IPS-20b (cell line): ENCODE results near the gene VWC2.

ENCODE experiments used
- H3K27ac ChIP-seq: one replicate; pipeline ENCODE4 v1.5.1; 2013; ENCODE audit warnings: low read length
- H3K27me3 ChIP-seq: 2 replicates; pipeline ENCODE4 v1.6.1; 2013; ENCODE audit warnings: mild to moderate bottlenecking, low read length, inconsistent platforms; ENCODE audit not compliant: insufficient read depth
- H3K36me3 ChIP-seq: 2 replicates; pipeline ENCODE4 v1.6.1; 2013; ENCODE audit warnings: low read depth, mild to moderate bottlenecking, inconsistent platforms, low read length, moderate library complexity; ENCODE audit not compliant: insufficient read depth
- H3K4me1 ChIP-seq: 2 replicates; pipeline ENCODE4 v1.6.1; 2013; ENCODE audit warnings: mild to moderate bottlenecking, control low read depth, inconsistent platforms, low read length, moderate library complexity; ENCODE audit not compliant: insufficient read depth
- H3K4me3 ChIP-seq: 2 replicates; pipeline ENCODE4 v1.5.1; 2013; ENCODE audit warnings: mild to moderate bottlenecking, low read length, inconsistent platforms
- H3K9ac ChIP-seq: 2 replicates; pipeline ENCODE4 v1.6.1; 2013; ENCODE audit warnings: low read depth, mild to moderate bottlenecking, inconsistent platforms, low read length, moderate library complexity
- H3K9me3 ChIP-seq: 2 replicates; pipeline ENCODE4 v1.6.1; 2013; ENCODE audit warnings: mild to moderate bottlenecking, low read depth, low read length, inconsistent platforms; ENCODE audit not compliant: insufficient read depth

VWC2 gene

DNA sequence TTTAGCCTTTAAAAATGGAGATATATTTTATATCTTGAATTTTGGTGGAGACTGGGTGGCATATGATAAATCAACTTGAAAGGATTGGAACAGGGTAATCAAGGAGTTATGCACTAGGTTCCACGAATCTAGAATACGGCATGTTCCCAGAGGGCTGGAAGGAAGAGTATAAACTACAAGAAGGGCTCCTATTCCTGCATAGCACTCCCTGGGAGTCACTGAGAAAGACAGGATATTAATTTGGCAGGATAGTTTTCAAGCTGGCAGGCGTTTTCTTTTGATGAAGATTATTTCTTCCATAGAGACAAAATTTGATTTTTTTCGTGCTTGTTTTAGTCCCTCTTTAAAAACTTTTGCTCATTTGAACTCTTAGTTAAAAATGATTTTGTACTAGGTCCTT lies 119.7 kb downstream of the VWC2 start:
- no peaks in the 10 kb centered on the region for H3K9me3 ChIP-seq
- no peaks in the 10 kb centered on the region for H3K27me3 ChIP-seq
- no peak overlapping the region for H3K9ac ChIP-seq
- H3K4me3 ChIP-seq = no peak overlapping the region
- no peaks in the 10 kb centered on the region for H3K36me3 ChIP-seq
- peaks cover 5% of the 10 kb centered on the region; the same call in 1 of the 2 replicates for H3K4me1 ChIP-seq
- H3K27ac ChIP-seq = no peak overlapping the region

- Histone ChIP-seq H3K4me1 (peaks cover 5% of the 10 kb centered on the region; the same call in 1 of the 2 replicates), H3K36me3 (no peaks in the 10 kb centered on the region), H3K27me3 (no peaks in the 10 kb centered on the region), H3K9me3 (no peaks in the 10 kb centered on the region), H3K4me3 (no peak overlapping the region), H3K9ac (no peak overlapping the region), H3K27ac (no peak overlapping the region)
These were observed 121.1 kb downstream of the VWC2 start for GRCh38 chr7:49894543-49894942.

- no peaks in the 10 kb centered on the region for H3K27me3 ChIP-seq
- no peaks in the 10 kb centered on the region for H3K36me3 ChIP-seq
- H3K4me1 ChIP-seq = no peaks in the 10 kb centered on the region; the same call in 1 of the 2 replicates
- no peak overlapping the region for H3K4me3 ChIP-seq
- no peaks in the 10 kb centered on the region for H3K9me3 ChIP-seq
- no peak overlapping the region for H3K27ac ChIP-seq
- H3K9ac ChIP-seq = no peak overlapping the region
These were observed 138.5 kb downstream of the VWC2 start for GRCh38 chr7:49911909-49912308.

- Histone ChIP-seq H3K9me3 (peaks cover 26% of the 10 kb centered on the region), H3K4me1 (no peaks in the 10 kb centered on the region), H3K4me3 (no peak overlapping the region), H3K9ac (no peak overlapping the region), H3K36me3 (no peaks in the 10 kb centered on the region), H3K27me3 (no peaks in the 10 kb centered on the region), H3K27ac (no peak overlapping the region)
These were observed 153.3 kb downstream of the VWC2 start for GRCh38 chr7:49926720-49927119.

DNA sequence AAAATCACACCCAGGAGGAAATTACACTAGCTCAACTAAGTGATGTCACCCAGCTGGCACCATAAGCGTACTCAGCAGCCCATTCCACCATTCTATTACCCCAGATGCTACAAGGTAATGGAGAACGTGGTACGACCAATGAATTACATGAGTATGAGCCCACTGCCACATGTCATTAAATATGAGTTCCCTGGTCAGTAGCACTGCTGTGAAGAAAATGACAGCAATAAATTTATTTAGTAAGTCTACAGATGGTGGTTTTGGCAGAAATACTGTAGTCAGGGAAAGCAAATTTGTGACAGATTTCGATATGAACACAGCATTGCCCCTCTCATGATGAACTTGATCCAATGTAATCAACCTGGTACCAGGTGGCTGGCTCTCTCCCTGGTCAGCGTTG lies 154.2 kb downstream of the VWC2 start:
- H3K36me3 ChIP-seq = no peaks in the 10 kb centered on the region
- H3K9ac ChIP-seq = no peak overlapping the region
- H3K27me3 ChIP-seq = no peaks in the 10 kb centered on the region
- H3K27ac ChIP-seq = no peak overlapping the region
- no peaks in the 10 kb centered on the region for H3K4me1 ChIP-seq
- peaks cover 35% of the 10 kb centered on the region for H3K9me3 ChIP-seq
- H3K4me3 ChIP-seq = no peak overlapping the region

- Histone ChIP-seq H3K27me3 (no peaks in the 10 kb centered on the region), H3K4me1 (no peaks in the 10 kb centered on the region), H3K4me3 (no peak overlapping the region), H3K36me3 (no peaks in the 10 kb centered on the region), H3K9me3 (peaks cover 37% of the 10 kb centered on the region), H3K27ac (no peak overlapping the region), H3K9ac (no peak overlapping the region)
These were observed 155.3 kb downstream of the VWC2 start for GRCh38 chr7:49928787-49929186.

GRCh38 chr7:49931627-49932026 lies 158.2 kb downstream of the VWC2 start:
- H3K9me3 ChIP-seq = peaks cover 37% of the 10 kb centered on the region
- H3K27ac ChIP-seq = no peak overlapping the region
- H3K4me3 ChIP-seq = no peak overlapping the region
- H3K36me3 ChIP-seq = no peaks in the 10 kb centered on the region
- H3K27me3 ChIP-seq = no peaks in the 10 kb centered on the region
- no peak overlapping the region for H3K9ac ChIP-seq
- no peaks in the 10 kb centered on the region for H3K4me1 ChIP-seq

GRCh38 chr7:49937608-49938007 lies 164.2 kb downstream of the VWC2 start:
- Histone ChIP-seq H3K9me3 (peaks cover 12% of the 10 kb centered on the region), H3K9ac (no peak overlapping the region), H3K36me3 (no peaks in the 10 kb centered on the region), H3K4me3 (no peak overlapping the region), H3K27ac (no peak overlapping the region), H3K4me1 (no peaks in the 10 kb centered on the region), H3K27me3 (no peaks in the 10 kb centered on the region)
